GM12874 (cell line): ENCODE results near the gene FRAS1.

Experiments used
- CTCF ChIP-seq: IDR thresholded peaks from 2 replicates; pipeline ENCODE4 v1.5.1; 2011; ENCODE audit warnings: low read depth, mild to moderate bottlenecking, control low read depth, low read length, moderate library complexity; ENCODE audit not compliant: insufficient read depth

Gene FRAS1

GRCh38 chr4:78210694-78211410 is 153.7 kb downstream of the FRAS1 start:
- no peak for TF ChIP-seq CTCF

GRCh38 chr4:78213218-78213617 is 156.1 kb downstream of the FRAS1 start:
- TF ChIP-seq CTCF = no peak

- TF ChIP-seq CTCF = no peak
Measured at GRCh38 chr4:78214078-78214477, 157.0 kb downstream of the FRAS1 start.

- TF ChIP-seq CTCF = no peak
Measured at GRCh38 chr4:78217557-78217956, 160.4 kb downstream of the FRAS1 start.

GRCh38 chr4:78218260-78218659 is 161.1 kb downstream of the FRAS1 start:
- TF ChIP-seq CTCF = no peak

- no peak for TF ChIP-seq CTCF
Measured at GRCh38 chr4:78219825-78220224, 162.7 kb downstream of the FRAS1 start.

- TF ChIP-seq CTCF = no peak
Measured at GRCh38 chr4:78220283-78220682, 163.2 kb downstream of the FRAS1 start.
